Urinary bladder (tissue), 4 donors: ENCODE results near the gene HOXD3. TPM values are rescaled to one million over a fixed set of nuclear protein-coding genes. Genes with fewer than 3 reads are reported as not detected.
A peak's percentile ranks its signal among the peaks of the same experiment; 100 is the strongest.

Experiments used
- DNase-seq: peaks from one replicate; pipeline ENCODE4 v3.0.0-alpha.2; 2015; ENCODE audit errors: extremely low spot score
- H3K27ac ChIP-seq: one replicate; pipeline ENCODE4 v1.5.1; 2013; ENCODE audit warnings: low read depth, mild to moderate bottlenecking, moderate library complexity
- H3K36me3 ChIP-seq: one replicate; pipeline ENCODE4 v1.6.1; 2013; ENCODE audit warnings: mild to moderate bottlenecking, moderate library complexity; ENCODE audit not compliant: insufficient read depth
- H3K4me1 ChIP-seq: one replicate; pipeline ENCODE4 v1.6.1; 2013; ENCODE audit warnings: mild to moderate bottlenecking, moderate library complexity; ENCODE audit not compliant: insufficient read depth
- H3K4me3 ChIP-seq: one replicate; pipeline ENCODE4 v1.5.1; 2013; ENCODE audit warnings: low read depth, low read length
- WGBS: extraction: QIAGEN DNeasy Blood & Tissue Kit; methylation state at CpG from one replicate; pipeline ENCODE4 v1.1.7; 2013; 5-methylcytosine and 5-hydroxymethylcytosine counted together
- polyA plus RNA-seq: library from polyadenylated mRNA; stranded (reverse); fragments of 200-250 nt; gene quantifications from one replicate; pipeline ENCODE4 v1.2.3, GENCODE V29; 2013
- total RNA-seq: library from RNA; depleted of rRNA; stranded (reverse); fragments of >200 nt; gene quantifications from one replicate; pipeline ENCODE4 v1.2.3, GENCODE V29; 2014
- donor health status: healthy with polysubstance abuse.
- donor health status: healthy.

Gene HOXD3
- total and polyA plus RNA-seq, 2 donors: 1.6 to 5.2 TPM

DNA sequence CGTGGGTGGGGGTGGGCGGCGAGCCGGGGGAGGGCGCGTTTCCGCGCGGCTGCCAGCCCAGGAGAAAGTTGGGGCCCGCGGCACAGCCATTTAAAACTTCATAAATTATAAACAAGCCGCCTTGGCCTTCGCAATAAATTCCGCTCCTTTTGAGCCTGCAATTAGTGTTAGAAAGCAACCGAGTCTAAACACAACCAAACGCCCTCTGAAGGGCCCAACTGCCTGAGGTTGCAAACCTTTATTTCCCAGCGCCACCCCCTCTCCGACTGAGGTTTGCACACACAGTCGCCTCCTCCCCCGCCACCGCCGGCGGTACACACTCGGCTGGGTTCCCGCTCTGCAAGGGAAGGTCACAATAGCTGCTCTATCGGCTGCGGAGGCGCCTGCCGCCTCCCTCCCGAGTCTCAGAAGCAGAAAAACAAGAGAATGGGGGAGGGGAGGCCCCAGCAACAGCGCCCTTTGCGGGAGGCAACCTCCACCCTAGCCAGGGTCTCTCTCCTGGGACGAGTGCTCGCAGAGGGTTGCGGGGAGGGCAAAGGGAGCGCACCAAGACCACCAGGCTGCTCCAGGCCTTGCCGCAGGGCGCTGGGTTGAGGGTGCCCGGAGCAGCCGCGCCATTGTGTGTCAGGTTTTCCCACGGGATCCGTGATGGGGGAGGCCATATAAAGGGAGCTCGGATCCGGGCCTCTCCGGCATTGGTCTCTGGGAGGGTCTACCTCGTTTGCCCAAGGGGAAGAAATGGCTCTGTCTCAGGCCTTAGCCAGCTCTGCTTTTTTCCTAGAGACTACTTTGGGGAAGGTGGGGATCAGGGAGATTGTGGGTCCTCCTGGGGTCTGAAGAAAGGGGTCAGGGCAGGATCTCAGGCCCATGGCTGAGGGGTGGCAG, 18.0 kb downstream of the HOXD3 start:
- H3K4me3 ChIP-seq: no peak overlapping the region
- H3K4me1 ChIP-seq: no peaks in the 10 kb centered on the region
- no peak overlapping the region for H3K27ac ChIP-seq
- DNase-seq: no peak
- WGBS: 31% methylated on average over 47 of the region's 47 CpGs
- H3K36me3 ChIP-seq: no peaks in the 10 kb centered on the region

DNA sequence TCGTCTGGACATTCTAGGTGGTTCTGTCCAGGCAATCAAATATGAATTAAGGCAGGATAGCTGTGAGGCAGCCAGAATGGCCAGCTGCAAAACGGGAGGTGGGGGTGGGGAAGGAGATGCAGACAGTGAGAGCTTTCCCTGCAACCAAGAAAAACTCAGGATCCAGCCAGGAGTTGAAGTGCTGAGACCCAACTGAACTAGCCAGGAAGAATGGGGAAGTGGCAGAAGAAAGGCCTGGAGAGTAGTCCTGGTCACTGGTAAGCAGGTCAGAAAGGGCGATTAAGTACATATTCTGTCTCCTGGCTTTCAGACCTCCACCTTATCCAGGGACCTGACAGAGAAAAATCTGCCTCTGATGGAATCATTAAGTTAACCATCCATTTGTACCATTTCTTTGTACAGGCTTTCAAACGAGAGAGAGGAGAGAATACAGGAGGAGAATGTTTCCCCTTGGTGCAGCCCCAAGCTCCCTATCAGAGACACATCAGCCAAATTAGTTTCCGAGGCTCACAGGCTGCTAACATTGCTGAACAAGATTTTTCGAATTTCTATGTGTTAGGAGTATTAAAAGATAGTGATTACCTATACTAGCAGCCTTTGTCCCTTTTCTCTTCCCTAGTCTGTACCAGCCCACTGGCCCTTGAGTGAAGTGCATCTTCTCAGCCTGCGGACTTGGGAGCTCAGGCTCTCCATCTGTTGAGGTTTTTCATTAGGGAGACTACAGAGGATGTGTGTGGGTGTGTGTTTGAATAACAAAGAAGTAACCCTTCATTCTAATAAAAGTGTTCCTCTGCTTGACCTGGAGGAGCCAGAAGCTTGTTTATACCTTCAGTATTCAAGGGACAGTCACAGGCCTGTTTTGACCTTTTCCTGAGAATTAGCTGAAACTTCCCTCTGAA, 18.9 kb downstream of the HOXD3 start:
- Histone ChIP-seq H3K36me3 (no peaks in the 10 kb centered on the region), H3K27ac (no peak overlapping the region), H3K4me3 (no peak overlapping the region), H3K4me1 (no peaks in the 10 kb centered on the region)
- DNase-seq: no peak
- 85% methylated on average over 7 of the region's 7 CpGs for WGBS

DNA sequence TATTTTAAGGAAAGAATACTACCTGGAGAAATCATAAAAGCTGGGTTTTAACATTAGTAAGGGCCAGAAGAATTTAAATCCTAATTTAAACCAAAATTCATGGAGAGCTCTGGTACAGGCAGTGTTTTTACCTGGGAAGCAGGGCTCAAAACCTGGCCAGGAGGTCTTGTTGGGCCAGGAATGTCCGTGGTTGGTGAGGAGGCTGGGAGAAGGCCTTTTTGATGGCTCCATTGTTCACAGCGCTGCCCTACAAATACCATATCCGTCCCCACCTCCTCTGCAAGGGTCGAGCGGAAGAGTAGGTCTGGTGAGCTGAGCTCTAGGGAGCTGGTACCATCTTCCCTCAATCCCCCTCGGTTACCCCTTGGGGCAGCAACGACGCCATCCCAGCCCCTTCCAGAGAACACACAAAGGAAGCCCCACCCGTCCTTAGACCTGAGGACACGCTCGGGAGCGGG, 20.5 kb downstream of the HOXD3 start:
- WGBS: 16% methylated on average over 12 of the region's 12 CpGs
- H3K36me3 ChIP-seq: no peaks in the 10 kb centered on the region
- peak overlapping the region; percentile 28 for H3K4me3 ChIP-seq
- H3K4me1 ChIP-seq: no peaks in the 10 kb centered on the region
- DNase-seq: no peak
- H3K27ac ChIP-seq: peak overlapping the region; percentile 66

DNA sequence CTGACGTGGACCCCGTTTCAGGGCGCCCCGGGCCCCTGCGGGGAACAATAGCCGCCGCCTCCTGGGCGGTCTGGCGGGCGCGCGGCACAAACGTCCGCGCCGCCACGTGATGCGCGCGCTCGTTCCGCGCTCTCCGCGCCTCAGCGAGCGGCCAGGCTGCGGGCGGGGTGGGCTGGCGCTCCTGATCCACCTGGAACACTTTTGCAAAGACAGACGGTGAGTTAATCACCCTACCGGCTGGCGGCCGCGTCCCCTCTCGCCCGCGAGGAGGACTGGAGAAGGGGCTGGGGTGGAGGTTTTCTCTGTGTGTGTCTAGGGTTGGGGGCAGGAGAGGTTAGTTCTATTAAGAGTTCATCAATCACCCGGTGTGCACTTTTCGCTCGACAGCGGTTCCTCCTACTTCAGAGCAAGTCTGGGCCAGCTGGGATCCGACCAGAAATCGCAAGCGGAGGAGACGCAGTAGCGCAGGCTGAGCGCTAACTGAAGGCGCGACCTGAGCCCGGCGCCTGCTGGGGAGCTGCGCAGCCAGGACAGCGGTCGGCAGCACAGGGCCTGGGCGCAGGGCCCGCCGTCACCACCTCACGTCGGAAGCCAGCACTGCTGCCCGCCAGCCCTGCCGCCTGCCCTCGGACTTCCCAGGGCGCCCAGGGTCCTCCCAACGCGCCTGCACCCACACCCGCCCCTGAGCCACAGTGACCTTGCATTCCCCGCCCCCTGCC, 21.1 kb downstream of the HOXD3 start:
- peak overlapping the region; percentile 28 for H3K4me3 ChIP-seq
- WGBS: 3% methylated on average over 68 of the region's 68 CpGs
- peak overlapping the region; percentile 83 for H3K27ac ChIP-seq
- DNase-seq: no peak
- no peaks in the 10 kb centered on the region for H3K36me3 ChIP-seq
- H3K4me1 ChIP-seq: no peaks in the 10 kb centered on the region

DNA sequence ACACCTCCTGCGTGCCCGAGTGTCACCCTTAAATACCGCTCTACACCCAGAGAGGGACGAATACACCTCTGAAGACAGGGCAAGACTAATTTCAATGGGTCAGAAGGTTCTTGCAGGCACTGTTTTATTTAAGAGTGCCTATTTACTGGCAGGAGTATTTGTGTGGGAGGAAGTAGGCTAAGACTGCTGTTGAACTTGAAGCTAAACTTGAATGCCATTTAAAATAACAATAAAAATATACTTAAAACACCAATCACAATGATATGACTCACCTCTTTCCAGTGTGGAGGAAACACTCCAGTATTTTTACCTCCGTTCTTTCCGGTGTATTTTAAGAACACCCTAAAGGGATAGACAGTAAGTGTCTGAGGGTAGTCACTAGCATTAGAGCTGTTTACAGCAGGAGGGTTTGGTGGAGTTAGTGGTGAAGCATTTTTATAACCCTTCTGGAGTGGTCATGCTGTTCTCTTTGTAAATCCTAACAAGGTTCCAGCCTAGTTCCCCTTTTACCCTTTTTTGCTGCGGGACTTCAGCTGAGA, 21.7 kb downstream of the HOXD3 start:
- Histone ChIP-seq H3K4me1 (no peaks in the 10 kb centered on the region), H3K27ac (peak overlapping the region; percentile 83), H3K4me3 (peak overlapping the region; percentile 28), H3K36me3 (no peaks in the 10 kb centered on the region)
- no peak for DNase-seq
- 27% methylated on average over 7 of the region's 7 CpGs for WGBS

DNA sequence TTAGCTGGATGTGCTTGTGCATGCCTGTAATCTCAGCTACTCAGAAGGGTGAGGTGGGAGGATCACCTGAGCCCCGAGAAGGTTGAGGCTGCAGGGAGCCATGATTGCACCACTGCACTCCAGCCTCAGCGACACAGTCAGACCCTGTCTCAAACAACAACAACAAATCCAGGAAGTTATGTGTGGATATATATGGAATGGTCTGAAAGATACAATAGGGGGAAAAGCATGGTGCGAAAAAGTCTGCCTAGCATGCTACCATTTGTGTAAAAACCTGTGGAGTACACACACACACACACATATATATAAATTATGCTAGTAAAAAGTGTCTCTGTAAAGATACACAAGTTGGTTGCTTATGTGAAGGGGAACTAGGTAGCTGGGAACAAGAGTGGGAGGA, 24.4 kb downstream of the HOXD3 start:
- no peak for DNase-seq
- no peak overlapping the region for H3K4me3 ChIP-seq
- no peaks in the 10 kb centered on the region for H3K36me3 ChIP-seq
- no peaks in the 10 kb centered on the region for H3K4me1 ChIP-seq
- H3K27ac ChIP-seq: no peak overlapping the region
- WGBS: 77% methylated on average over 3 of the region's 3 CpGs

DNA sequence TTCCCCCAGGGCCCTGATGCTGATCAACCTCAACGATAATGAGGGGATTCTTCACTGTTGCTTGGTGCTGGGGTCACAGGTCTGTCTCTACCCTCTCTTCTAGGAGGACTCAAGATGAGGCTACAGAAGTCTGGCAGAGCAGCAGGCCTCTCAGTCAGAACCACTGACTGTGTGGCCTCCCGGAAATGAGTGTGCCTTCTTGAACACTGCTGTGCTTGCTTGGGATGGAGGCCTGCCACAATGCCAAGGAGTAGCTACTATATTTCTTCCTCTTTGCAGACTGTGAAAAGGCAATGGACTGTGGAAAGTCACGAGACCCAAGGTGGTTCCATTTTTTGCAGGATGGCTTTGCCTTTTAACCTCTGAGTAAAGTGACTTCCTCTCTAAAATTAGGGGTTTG, 25.6 kb downstream of the HOXD3 start:
- no peaks in the 10 kb centered on the region for H3K4me1 ChIP-seq
- WGBS: 85% methylated on average over 3 of the region's 3 CpGs
- no peaks in the 10 kb centered on the region for H3K36me3 ChIP-seq
- no peak overlapping the region for H3K27ac ChIP-seq
- DNase-seq: no peak
- no peak overlapping the region for H3K4me3 ChIP-seq

DNA sequence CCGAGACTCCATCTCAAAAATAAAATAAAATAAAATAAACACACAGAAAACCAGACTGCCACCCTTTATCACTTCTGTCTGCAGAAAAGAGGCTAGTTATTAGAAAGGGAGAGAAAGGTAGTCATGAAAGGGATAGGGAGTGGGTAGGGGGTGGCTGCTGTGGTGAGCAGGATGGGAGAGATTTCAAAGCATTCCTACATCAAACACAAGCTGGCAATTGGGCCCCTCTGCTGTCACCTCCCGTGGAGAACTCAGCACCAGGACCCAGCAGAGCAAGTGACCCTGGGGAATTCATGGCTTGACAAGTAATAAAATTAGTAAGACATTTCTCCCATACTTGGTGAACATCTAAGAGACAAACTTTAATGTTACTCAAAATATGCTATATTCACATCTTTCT, 27.6 kb downstream of the HOXD3 start:
- H3K4me1 ChIP-seq: peaks cover 3% of the 10 kb centered on the region
- H3K36me3 ChIP-seq: no peaks in the 10 kb centered on the region
- no peak overlapping the region for H3K27ac ChIP-seq
- H3K4me3 ChIP-seq: no peak overlapping the region
- no peak for DNase-seq
- 59% methylated on average over 2 of the region's 2 CpGs for WGBS

DNA sequence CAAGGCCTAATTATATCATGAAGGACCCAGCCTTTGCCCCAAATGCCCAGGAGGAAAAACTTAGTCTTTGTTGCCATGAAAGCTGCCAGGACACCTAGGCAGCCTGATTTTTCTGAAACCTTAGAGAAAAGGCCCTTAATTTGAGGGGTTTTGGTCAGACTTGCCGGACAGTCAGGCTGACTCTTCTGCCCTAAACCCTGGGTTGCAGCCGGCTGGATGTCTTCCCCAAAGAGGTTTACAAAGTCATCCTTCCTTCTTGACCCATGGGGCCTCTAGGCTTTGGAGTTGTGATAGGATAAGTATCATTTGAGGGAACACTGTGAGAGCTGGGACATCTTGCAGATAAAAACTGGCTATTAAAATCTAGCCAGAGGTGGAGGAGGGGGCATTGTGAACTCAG, 28.9 kb downstream of the HOXD3 start:
- Histone ChIP-seq H3K27ac (no peak overlapping the region), H3K4me3 (no peak overlapping the region), H3K4me1 (peaks cover 5% of the 10 kb centered on the region), H3K36me3 (no peaks in the 10 kb centered on the region)
- no peak for DNase-seq
- WGBS: 86% methylated on average over 2 of the region's 2 CpGs

DNA sequence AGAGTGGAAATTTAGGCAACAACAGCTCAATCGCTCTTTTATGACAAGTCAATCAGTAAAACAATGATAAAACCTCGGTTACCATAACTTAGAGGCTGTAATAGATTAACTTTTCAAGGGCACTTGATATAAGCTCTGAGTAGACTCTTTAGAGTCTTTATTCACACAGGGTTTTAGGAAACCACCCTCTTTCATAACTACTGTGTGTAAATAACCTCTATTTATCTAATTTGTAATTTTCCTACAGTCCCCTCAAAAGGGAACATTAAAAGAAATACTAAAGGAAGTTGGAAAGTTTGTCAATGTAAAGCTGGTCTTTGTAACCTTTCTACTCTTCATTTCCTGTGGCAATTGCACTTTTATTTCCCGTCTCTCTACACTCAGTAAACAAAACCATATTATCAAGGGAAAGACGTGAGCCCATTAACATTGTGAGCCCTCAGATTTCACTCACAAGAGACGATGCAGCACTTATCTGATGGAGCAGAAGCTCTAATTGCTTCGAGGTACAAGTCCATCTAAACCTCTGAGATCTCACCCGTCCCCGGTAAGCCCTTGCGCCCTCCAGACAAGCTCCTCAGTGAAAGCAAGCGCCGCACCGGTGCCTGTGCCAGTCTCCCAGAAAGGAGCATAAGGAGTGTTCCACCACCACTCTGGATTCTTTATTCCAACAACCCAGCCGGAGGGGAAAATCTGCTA, 30.2 kb downstream of the HOXD3 start:
- no peaks in the 10 kb centered on the region for H3K36me3 ChIP-seq
- H3K4me1 ChIP-seq: peaks cover 5% of the 10 kb centered on the region
- WGBS: 7% methylated on average over 13 of the region's 13 CpGs
- H3K4me3 ChIP-seq: peak overlapping the region; percentile 48
- no peak overlapping the region for H3K27ac ChIP-seq
- DNase-seq: no peak

DNA sequence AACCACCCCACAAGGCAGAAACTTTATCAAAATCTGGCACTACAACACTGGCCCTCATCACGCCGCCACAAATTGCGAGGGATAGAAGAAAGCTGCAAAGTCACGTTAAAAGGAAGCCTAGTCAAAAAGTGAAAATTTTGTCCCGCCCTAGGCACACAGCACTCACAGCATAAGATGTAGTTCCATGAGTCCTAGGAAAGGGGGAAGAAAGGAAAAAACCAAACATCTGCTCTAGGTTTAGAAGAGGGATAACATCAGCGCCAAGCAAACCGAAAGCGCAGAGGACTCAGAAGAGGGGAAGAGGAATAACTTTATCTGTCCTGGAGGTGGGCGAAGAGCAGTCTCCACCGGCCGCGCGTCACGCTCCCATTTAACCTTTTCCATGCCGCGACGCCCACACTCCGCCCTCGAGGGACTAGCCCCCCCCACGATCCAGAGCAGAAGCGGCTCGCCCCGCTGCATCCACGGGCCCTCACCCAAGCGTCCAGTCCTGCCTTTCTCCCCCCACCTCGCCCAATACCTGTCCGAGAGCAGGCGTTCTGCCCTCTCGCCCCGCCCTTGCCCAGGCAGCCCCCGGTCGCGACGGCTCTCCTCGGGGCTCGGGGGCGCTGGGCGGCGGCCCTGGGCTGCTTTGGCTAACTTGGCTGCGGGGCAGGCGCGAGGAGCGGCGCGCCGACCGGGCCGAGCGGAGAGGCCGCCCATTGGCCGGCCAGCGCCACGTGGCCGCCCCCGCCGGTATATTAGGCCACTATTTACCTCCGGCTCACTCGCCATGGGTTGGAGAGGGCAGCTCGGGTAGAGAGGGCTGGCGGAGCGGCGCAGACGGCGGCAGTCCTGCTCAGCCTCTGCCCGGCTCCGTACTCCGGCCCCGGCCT, 31.0 kb downstream of the HOXD3 start, which contains the start of gene HOXD1:
Gene HOXD1, plus strand, starts transcription at position 770 of the 875 bp plus-strand sequence. CDS start 134 bp downstream, outside the sequence.
- Histone ChIP-seq H3K4me1 (peaks cover 5% of the 10 kb centered on the region), H3K27ac (peak within 1 kb of the TSS; percentile 46), H3K4me3 (peak within 1 kb of the TSS; percentile 48), H3K36me3 (no peaks in the 10 kb centered on the region)
- under 1% methylated on average over 68 of the region's 68 CpGs for WGBS
- DNase-seq: no peak
